ENCODE data around the gene VPS36.
A peak's percentile ranks its signal among the peaks of the same experiment; 100 is the strongest.

Gene VPS36

GRCh38 chr13:52406629-52407028 is 43.8 kb downstream of the VPS36 start (continued):
- TF ChIP-seq CREB5 (CRISPR knock-in tag; IDR thresholded peaks at IDR 0.05; ENCODE audit: low read depth): no peak
- TF ChIP-seq ZFP3 (CRISPR knock-in tag; IDR thresholded peaks at IDR 0.05): no peak

GRCh38 chr13:52405767-52406494 is 44.5 kb downstream of the VPS36 start, which contains the start of gene THSD1:
THSD1 (minus strand) TSS chr13:52406172; CDS start chr13:52402600, 3,572 bp downstream.
- TF ChIP-seq ZFP3 (CRISPR knock-in tag; IDR thresholded peaks at IDR 0.05): no peak
- no peak for TF ChIP-seq TCF4 (CRISPR knock-in tag; IDR thresholded peaks at IDR 0.05; ENCODE audit: borderline replicate concordance)
- TF ChIP-seq CREB5 (CRISPR knock-in tag; IDR thresholded peaks at IDR 0.05; ENCODE audit: low read depth): no peak
- no peak for TF ChIP-seq PATZ1 (CRISPR knock-in tag; IDR thresholded peaks at IDR 0.05; ENCODE audit: borderline replicate concordance)
- TF ChIP-seq ZFP30 (CRISPR knock-in tag; IDR thresholded peaks at IDR 0.05): no peak
- no peak for TF ChIP-seq ZNF70 (CRISPR knock-in tag; IDR thresholded peaks at IDR 0.05)
- TF ChIP-seq CSRNP3 (CRISPR knock-in tag; IDR thresholded peaks at IDR 0.05): no peak
- peak; percentile 84 for ATAC-seq

- ATAC-seq: peak; percentile 61
- no peak for TF ChIP-seq OSR1 (CRISPR knock-in tag; IDR thresholded peaks at IDR 0.05)
- TF ChIP-seq ZNF70 (CRISPR knock-in tag; IDR thresholded peaks at IDR 0.05): no peak
- no peak for TF ChIP-seq PATZ1 (CRISPR knock-in tag; IDR thresholded peaks at IDR 0.05; ENCODE audit: borderline replicate concordance)
- no peak for TF ChIP-seq BACH2 (CRISPR knock-in tag; IDR thresholded peaks at IDR 0.05; ENCODE audit: borderline replicate concordance)
- no peak for TF ChIP-seq RARB (CRISPR knock-in tag; IDR thresholded peaks at IDR 0.05)
- no peak for TF ChIP-seq POU6F1 (CRISPR knock-in tag; IDR thresholded peaks at IDR 0.05; ENCODE audit: borderline replicate concordance, low read depth)
- TF ChIP-seq SNAI2 (CRISPR knock-in tag; IDR thresholded peaks at IDR 0.05): no peak
- no peak for TF ChIP-seq TOX (CRISPR knock-in tag; IDR thresholded peaks at IDR 0.05; ENCODE audit: borderline replicate concordance)
Observed at GRCh38 chr13:52405369-52405766, 45.1 kb downstream of the VPS36 start.

- ATAC-seq: peak; percentile 49; the same call in 1 of the 3 replicates
- no peak for TF ChIP-seq RARB (CRISPR knock-in tag; IDR thresholded peaks at IDR 0.05)
- no peak for TF ChIP-seq ESRRG (CRISPR knock-in tag; IDR thresholded peaks at IDR 0.05)
- TF ChIP-seq ZFP3 (CRISPR knock-in tag; IDR thresholded peaks at IDR 0.05): no peak
- no peak for TF ChIP-seq ZNF8 (CRISPR knock-in tag; IDR thresholded peaks at IDR 0.05)
- TF ChIP-seq OSR1 (CRISPR knock-in tag; IDR thresholded peaks at IDR 0.05): no peak
- no peak for TF ChIP-seq ZFP30 (CRISPR knock-in tag; IDR thresholded peaks at IDR 0.05)
Observed at GRCh38 chr13:52399708-52400107, 50.7 kb downstream of the VPS36 start.

All from SK-N-SH treated with all-trans-retinoic acid at 6 μM for 48 hours (cell line).